ENCODE data around the gene PGPEP1.

- TF ChIP-seq POLR2AphosphoS5 (IDR thresholded peaks at IDR 0.05) (peak; percentile 94 to 97 (median 95)), CTCF (IDR thresholded peaks at IDR 0.05 in 8 of 11, conservative IDR thresholded peaks at IDR 0.05 in 3 of 11) (peak in 9 of 11 experiments; percentile 16 to 67 (median 49)), POLR2A (IDR thresholded peaks at IDR 0.05) (peak; percentile 5 to 71 (median 18))
These were observed 17.5 kb upstream of the PGPEP1 start, which contains the start of gene LSM4 for GRCh38 chr19:18322759-18323460.
